HG03469 (cell line): ENCODE measurements around the gene RAB13.
"Not testable (repeated sequence)": the region's sequence is repeated elsewhere in the genome, so short reads cannot be mapped to it uniquely, and the experiment has no call there.

Experiments
- ATAC-seq: cut with Tn5 transposase; IDR thresholded peaks from one replicate; pipeline ENCODE4 v1.9.1; 2021; ENCODE audit warnings: mild to moderate bottlenecking, moderate library complexity, moderate number of reproducible peaks; ENCODE audit not compliant: unreplicated experiment

Gene RAB13

GRCh38 chr1:153985941-153986761 lies at the start of gene RAB13:
Gene RAB13 (minus strand): TSS chr1:153986339. CDS start chr1:153986236, 103 bp downstream.
- ATAC-seq: no peak

- ATAC-seq: not testable (repeated sequence)
Observed at GRCh38 chr1:154033697-154034096, 47.6 kb upstream of the RAB13 start.

GRCh38 chr1:154019940-154020339 lies 33.8 kb upstream of the RAB13 start:
- ATAC-seq: no peak

GRCh38 chr1:154019269-154019668 lies 33.1 kb upstream of the RAB13 start:
- ATAC-seq: no peak

GRCh38 chr1:154014154-154014907 lies 28.2 kb upstream of the RAB13 start:
- ATAC-seq: no peak

- not testable (repeated sequence) for ATAC-seq
Observed at GRCh38 chr1:154012543-154012942, 26.4 kb upstream of the RAB13 start.

- no peak for ATAC-seq
Observed at GRCh38 chr1:154012129-154012528, 26.0 kb upstream of the RAB13 start.

- ATAC-seq: no peak
Observed at GRCh38 chr1:154006136-154006535, 20.0 kb upstream of the RAB13 start.

- no peak for ATAC-seq
Observed at GRCh38 chr1:154000420-154000819, 14.3 kb upstream of the RAB13 start.

- ATAC-seq: not testable (repeated sequence)
Observed at GRCh38 chr1:153996882-153997281, 10.7 kb upstream of the RAB13 start.

GRCh38 chr1:153995640-153996039 lies 9.5 kb upstream of the RAB13 start:
- no peak for ATAC-seq

GRCh38 chr1:153995202-153995601 lies 9.1 kb upstream of the RAB13 start:
- no peak for ATAC-seq

GRCh38 chr1:153991806-153992205 lies 5.7 kb upstream of the RAB13 start:
- ATAC-seq: no peak

GRCh38 chr1:153991151-153991630 lies 5.1 kb upstream of the RAB13 start:
- no peak for ATAC-seq

- ATAC-seq: peak; percentile 64
Observed at GRCh38 chr1:153990468-153991150, 4.5 kb upstream of the RAB13 start, which contains the start of gene RPS27. Gene RPS27 (plus strand): TSS chr1:153990762. CDS start chr1:153990797, 35 bp downstream.

GRCh38 chr1:153987621-153988020 lies 1.5 kb upstream of the RAB13 start:
- no peak for ATAC-seq

GRCh38 chr1:153985341-153985912 lies 712 bp downstream of the RAB13 start:
- no peak for ATAC-seq

- ATAC-seq: no peak
Observed at GRCh38 chr1:153984123-153984894, 1.8 kb downstream of the RAB13 start.

GRCh38 chr1:153981735-153982134 lies 4.4 kb downstream of the RAB13 start:
- ATAC-seq: not testable (repeated sequence)

- not testable (repeated sequence) for ATAC-seq
Observed at GRCh38 chr1:153979091-153979490, 7.0 kb downstream of the RAB13 start.
